Activated T-helper 1 cell treated with anti-CD3 and anti-CD28 coated beads, Interleukin-12 subunit alpha, Interleukin-12 subunit beta, Interleukin-2, Interleukin-4 antibody, amounts not matched to agents 30 ng/mL and 10 ng/mL and 1 ng/mL, durations not matched to agents 14 hours and 24 hours and 36 hours (primary cell): ENCODE measurements around the gene TRIM2. TPM values are rescaled to one million over a fixed set of nuclear protein-coding genes. Genes with fewer than 3 reads are reported as not detected.

Source experiments
- DNase-seq: peaks from one replicate; pipeline ENCODE4 v3.0.0; 2021; ENCODE audit warnings: low spot score
- H3K27ac Mint-ChIP-seq: one replicate; pipeline ENCODE4 v1.8.0; 2021; ENCODE audit warnings: mild to moderate bottlenecking, mixed read lengths
- H3K27me3 Mint-ChIP-seq: one replicate; pipeline ENCODE4 v1.8.0; 2022; ENCODE audit warnings: mild to moderate bottlenecking, moderate library complexity, mixed read lengths; ENCODE audit not compliant: insufficient read depth
- H3K36me3 Mint-ChIP-seq: one replicate; pipeline ENCODE4 v1.8.0; 2021; ENCODE audit warnings: low read depth, mixed read lengths
- H3K4me1 Mint-ChIP-seq: one replicate; pipeline ENCODE4 v1.8.0; 2021; ENCODE audit warnings: low read depth, mixed read lengths
- H3K4me3 Mint-ChIP-seq: one replicate; pipeline ENCODE4 v1.8.0; 2021; ENCODE audit warnings: mild to moderate bottlenecking, moderate library complexity, mixed read lengths
- H3K9me3 Mint-ChIP-seq: one replicate; pipeline ENCODE4 v1.8.0; 2021; ENCODE audit warnings: mixed read lengths
- intact Hi-C: fragments of 100-400 bp; cut with micrococcal nuclease; formaldehyde crosslinking; loops from one replicate; pipeline ENCODE4 v1.15.1; 2024
- total RNA-seq: library from RNA; stranded (reverse); gene quantifications from 2 replicates; pipeline ENCODE4 v1.2.3, GENCODE V29; 2022

The TRIM2 gene
- total RNA-seq, 1 donor from 2014 or later: 0.16 TPM

- intact Hi-C loops: no loop called here
- Mint-ChIP-seq H3K4me1 (peaks cover 13% of the 10 kb centered on the region), H3K27me3 (peaks cover 17% of the 10 kb centered on the region), H3K27ac (no peak overlapping the region), H3K36me3 (no peaks in the 10 kb centered on the region), H3K4me3 (no peak overlapping the region), H3K9me3 (no peaks in the 10 kb centered on the region)
- no peak for DNase-seq
These were observed 29.6 kb downstream of the TRIM2 start for GRCh38 chr4:153233761-153234371.

- intact Hi-C loops: no loop called here
These were observed 30.6 kb downstream of the TRIM2 start for GRCh38 chr4:153234885-153235284.

GRCh38 chr4:153238135-153238919 is 34.1 kb downstream of the TRIM2 start:
- intact Hi-C loops: no loop called here
- no peak for DNase-seq
- Mint-ChIP-seq H3K9me3 (no peaks in the 10 kb centered on the region), H3K27me3 (peaks cover 7% of the 10 kb centered on the region), H3K27ac (no peak overlapping the region), H3K4me1 (peaks cover 10% of the 10 kb centered on the region), H3K36me3 (no peaks in the 10 kb centered on the region), H3K4me3 (no peak overlapping the region)

More at GRCh38 chr4:153234885-153235284, 30.6 kb downstream of the TRIM2 start:
- no peak for DNase-seq
- Mint-ChIP-seq H3K4me1 (peaks cover 13% of the 10 kb centered on the region), H3K27ac (no peak overlapping the region), H3K4me3 (no peak overlapping the region), H3K9me3 (no peaks in the 10 kb centered on the region), H3K27me3 (peaks cover 17% of the 10 kb centered on the region), H3K36me3 (no peaks in the 10 kb centered on the region)

- intact Hi-C loops: no loop called here
- Mint-ChIP-seq H3K4me1 (peaks cover 6% of the 10 kb centered on the region), H3K27ac (no peak overlapping the region), H3K27me3 (peaks cover 11% of the 10 kb centered on the region), H3K9me3 (no peaks in the 10 kb centered on the region), H3K36me3 (no peaks in the 10 kb centered on the region), H3K4me3 (no peak overlapping the region)
- DNase-seq: no peak
These were observed 35.2 kb downstream of the TRIM2 start for GRCh38 chr4:153239409-153239808.

- intact Hi-C loops: no loop called here
- no peaks in the 10 kb centered on the region for H3K36me3 Mint-ChIP-seq
These were observed 37.1 kb downstream of the TRIM2 start for GRCh38 chr4:153241295-153241694.

GRCh38 chr4:153241970-153242838 is 38.0 kb downstream of the TRIM2 start:
- intact Hi-C loops: no loop called here
- DNase-seq: no peak
- no peak overlapping the region for H3K27ac Mint-ChIP-seq
- H3K36me3 Mint-ChIP-seq: no peaks in the 10 kb centered on the region
- no peak overlapping the region for H3K4me3 Mint-ChIP-seq
- no peaks in the 10 kb centered on the region for H3K4me1 Mint-ChIP-seq
- H3K27me3 Mint-ChIP-seq: peaks cover 8% of the 10 kb centered on the region
- H3K9me3 Mint-ChIP-seq: no peaks in the 10 kb centered on the region

More at GRCh38 chr4:153241295-153241694, 37.1 kb downstream of the TRIM2 start:
- no peak for DNase-seq
- Mint-ChIP-seq H3K4me3 (no peak overlapping the region), H3K27me3 (peaks cover 8% of the 10 kb centered on the region), H3K27ac (no peak overlapping the region), H3K9me3 (no peaks in the 10 kb centered on the region), H3K4me1 (no peaks in the 10 kb centered on the region)

- H3K27me3 Mint-ChIP-seq: peaks cover 8% of the 10 kb centered on the region
- DNase-seq: no peak
- H3K27ac Mint-ChIP-seq: no peak overlapping the region
These were observed 38.6 kb downstream of the TRIM2 start for GRCh38 chr4:153242839-153243324.

GRCh38 chr4:153243468-153243867 is 39.2 kb downstream of the TRIM2 start:
- intact Hi-C loops: no loop called here
- H3K36me3 Mint-ChIP-seq: no peaks in the 10 kb centered on the region
- no peaks in the 10 kb centered on the region for H3K9me3 Mint-ChIP-seq
- peaks cover 4% of the 10 kb centered on the region for H3K4me1 Mint-ChIP-seq
- H3K4me3 Mint-ChIP-seq: no peak overlapping the region
- H3K27me3 Mint-ChIP-seq: peaks cover 8% of the 10 kb centered on the region
- no peak for DNase-seq
- no peak overlapping the region for H3K27ac Mint-ChIP-seq

More at GRCh38 chr4:153242839-153243324, 38.6 kb downstream of the TRIM2 start:
- no peaks in the 10 kb centered on the region for H3K9me3 Mint-ChIP-seq
- no peaks in the 10 kb centered on the region for H3K4me1 Mint-ChIP-seq
- H3K36me3 Mint-ChIP-seq: no peaks in the 10 kb centered on the region
- no peak overlapping the region for H3K4me3 Mint-ChIP-seq
- intact Hi-C loops: no loop called here

GRCh38 chr4:153244969-153245368 is 40.7 kb downstream of the TRIM2 start:
- no peaks in the 10 kb centered on the region for H3K9me3 Mint-ChIP-seq
- no peaks in the 10 kb centered on the region for H3K36me3 Mint-ChIP-seq
- no peak for DNase-seq
- peaks cover 9% of the 10 kb centered on the region for H3K27me3 Mint-ChIP-seq
- intact Hi-C loops: loop anchor here (5.0 kb wide), 2 partner anchors 38 to 222 kb away; partner anchors contain the start of gene TMEM131L
- no peak overlapping the region for H3K4me3 Mint-ChIP-seq
- H3K27ac Mint-ChIP-seq: no peak overlapping the region
- H3K4me1 Mint-ChIP-seq: peaks cover 19% of the 10 kb centered on the region

GRCh38 chr4:153245775-153246174 is 41.5 kb downstream of the TRIM2 start:
- intact Hi-C loops: loop anchor here (5.0 kb wide), 2 partner anchors 38 to 222 kb away; partner anchors contain the start of gene TMEM131L
- peaks cover 9% of the 10 kb centered on the region for H3K27me3 Mint-ChIP-seq
- H3K36me3 Mint-ChIP-seq: no peaks in the 10 kb centered on the region
- peaks cover 19% of the 10 kb centered on the region for H3K4me1 Mint-ChIP-seq
- H3K27ac Mint-ChIP-seq: no peak overlapping the region
- DNase-seq: no peak
- H3K4me3 Mint-ChIP-seq: no peak overlapping the region
- no peaks in the 10 kb centered on the region for H3K9me3 Mint-ChIP-seq

GRCh38 chr4:153246446-153247115 is 42.3 kb downstream of the TRIM2 start:
- Mint-ChIP-seq H3K36me3 (no peaks in the 10 kb centered on the region), H3K9me3 (no peaks in the 10 kb centered on the region), H3K27ac (no peak overlapping the region), H3K4me3 (no peak overlapping the region), H3K27me3 (peaks cover 9% of the 10 kb centered on the region), H3K4me1 (peaks cover 19% of the 10 kb centered on the region)
- intact Hi-C loops: loop anchor here (5.0 kb wide), 2 partner anchors 39 to 221 kb away; partner anchors contain the start of gene TMEM131L
- no peak for DNase-seq

- intact Hi-C loops: loop anchor here (5.0 kb wide), 2 partner anchors 40 to 220 kb away; partner anchors contain the start of gene TMEM131L
- Mint-ChIP-seq H3K36me3 (no peaks in the 10 kb centered on the region), H3K27me3 (peaks cover 9% of the 10 kb centered on the region), H3K4me1 (peaks cover 21% of the 10 kb centered on the region), H3K9me3 (no peaks in the 10 kb centered on the region), H3K27ac (no peak overlapping the region), H3K4me3 (no peak overlapping the region)
- DNase-seq: no peak
These were observed 42.9 kb downstream of the TRIM2 start for GRCh38 chr4:153247116-153247490.
